NK-92 treated with Interleukin-12 subunit alpha and Interleukin-12 subunit beta, amount 100 ng/mL, for 24 hours (cell line): ENCODE measurements around the gene ZNF253.
"Not testable (repeated sequence)": the region's sequence is repeated elsewhere in the genome, so short reads cannot be mapped to it uniquely, and the experiment has no call there.

Experiments
- DNase-seq: peaks from one replicate; lab custom pipeline; 2025; lab: John Stamatoyannopoulos, UW

Gene ZNF253

GRCh38 chr19:19900139-19900728 lies 34.6 kb downstream of the ZNF253 start:
- DNase-seq: no peak

- no peak for DNase-seq
Measured at GRCh38 chr19:19900729-19901444, 35.2 kb downstream of the ZNF253 start, which contains the start of gene ZNF93. Gene ZNF93, plus strand, starts transcription at chr19:19900946. Its CDS starts 143 bp downstream, at chr19:19901089.

GRCh38 chr19:19907551-19907950 lies 41.9 kb downstream of the ZNF253 start:
- DNase-seq: not testable (repeated sequence)

GRCh38 chr19:19909654-19910053 lies 44.0 kb downstream of the ZNF253 start:
- DNase-seq: no peak

GRCh38 chr19:19911150-19911549 lies 45.5 kb downstream of the ZNF253 start:
- DNase-seq: no peak

GRCh38 chr19:19914596-19914995 lies 48.9 kb downstream of the ZNF253 start:
- no peak for DNase-seq

- DNase-seq: not testable (repeated sequence)
Measured at GRCh38 chr19:19930417-19930816, 64.7 kb downstream of the ZNF253 start.

GRCh38 chr19:19933432-19934314 lies 68.0 kb downstream of the ZNF253 start:
- not testable (repeated sequence) for DNase-seq

GRCh38 chr19:19937403-19937802 lies 71.7 kb downstream of the ZNF253 start:
- DNase-seq: no peak

- no peak for DNase-seq
Measured at GRCh38 chr19:19938449-19938848, 72.8 kb downstream of the ZNF253 start.

- no peak for DNase-seq
Measured at GRCh38 chr19:19943848-19944582, 78.3 kb downstream of the ZNF253 start.
